Esophagus squamous epithelium (tissue), 5 donors: ENCODE results near the gene GGA1. TPM values are rescaled to one million over a fixed set of nuclear protein-coding genes. Genes with fewer than 3 reads are reported as not detected.

Experiments used
- DNase-seq: peaks from one replicate; lab custom pipeline; 2025; lab: John Stamatoyannopoulos, UW
- H3K27ac ChIP-seq, 4 donors: fragments of 200-600 bp; sonication (generic); one replicate each; pipeline ENCODE4 v1.5.1; 2016 to 2019; ENCODE audit warnings: mild to moderate bottlenecking in 1 of 4
- H3K27me3 ChIP-seq, 4 donors: fragments of 200-600 bp; sonication (generic); 1 replicate in 3 of 4; 2 replicates in 1 of 4; pipeline versions ENCODE4 v1.5.1 to v1.6.0; 2017 to 2021; ENCODE audit warnings: antibody characterized with exemption in 1 of 4
- H3K36me3 ChIP-seq, 3 donors: fragments of 200-600 bp; sonication (generic); one replicate each; pipeline ENCODE4 v1.5.1; 2016 to 2019
- H3K4me1 ChIP-seq, 3 donors: fragments of 200-600 bp; sonication (generic); one replicate each; pipeline ENCODE4 v1.5.1; 2017 to 2019
- H3K4me3 ChIP-seq, 4 donors: fragments of 200-600 bp; sonication (generic); 1 replicate in 3 of 4; 2 replicates in 1 of 4; pipeline ENCODE4 v1.5.1; 2016 to 2019; ENCODE audit warnings: mild to moderate bottlenecking in 2 of 4, moderate library complexity in 1 of 4
- H3K9me3 ChIP-seq, 3 donors: fragments of 200-600 bp; sonication (generic); one replicate each; pipeline ENCODE4 v1.5.1; 2016 to 2019
- POLR2A ChIP-seq, 4 donors: fragments of 450-650 bp; IDR thresholded peaks; one replicate each; pipeline ENCODE4 v1.6.1; 2017; ENCODE audit warnings: antibody characterized with exemption in 4 of 4, mild to moderate bottlenecking in 4 of 4, moderate library complexity in 3 of 4
- WGBS, 2 donors: methylation state at CpG; one replicate each; pipeline ENCODE4 v1.1.5; 2018; 5-methylcytosine and 5-hydroxymethylcytosine counted together
- intact Hi-C: fragments of 100-400 bp; cut with DNase I; formaldehyde crosslinking; loops from one replicate; pipeline ENCODE4 v1.15.0; 2022
- total RNA-seq, 4 donors: library from RNA; depleted of rRNA; stranded (reverse); fragments of >200 nt; gene quantifications; one replicate each; pipeline ENCODE4 v1.1.0, GENCODE V29; 2016
- TF ChIP-seq, protein P1 (sequence below), 6 experiments: fragments of 450-650 bp in 4 of 6; fragments of 200-600 bp in 2 of 6; sonication (generic) in 2 of 6; IDR thresholded peaks; one replicate each; pipeline ENCODE4 v1.5.1; 2016 to 2019; ENCODE audit warnings: antibody characterized with exemption in 6 of 6, mild to moderate bottlenecking in 4 of 6, moderate library complexity in 4 of 6
- donor health status: DM: yes; HTN: yes; CAD: no.

GGA1 gene
- total RNA-seq, 4 donors from 2014 or later: 32.2 to 54.3 (median 39.5) TPM

DNA sequence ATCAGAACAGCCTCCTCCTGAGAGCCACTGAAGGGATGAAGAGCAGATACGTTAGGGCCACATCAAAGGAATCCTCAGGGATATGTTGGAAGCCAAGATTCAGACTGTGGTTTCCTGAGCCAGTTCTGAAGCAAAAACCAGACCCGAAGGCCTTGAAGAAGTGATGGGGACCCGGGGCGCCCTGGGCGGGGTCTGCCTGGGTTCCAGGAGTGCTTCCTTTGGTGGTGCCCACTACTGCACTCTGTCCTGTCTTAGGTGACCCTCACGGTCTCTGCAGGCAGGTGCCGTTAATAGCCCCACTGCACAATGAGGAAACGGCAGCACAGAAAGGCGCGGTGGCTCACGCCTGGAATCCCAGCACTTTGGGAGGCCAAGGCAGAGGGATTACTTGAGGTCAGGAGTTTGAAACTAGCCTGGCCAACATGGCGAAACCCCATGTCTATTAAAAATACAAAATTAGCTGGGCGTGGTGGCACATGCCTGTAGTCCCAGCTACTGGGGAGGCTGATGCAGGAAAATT is 18.0 kb downstream of the GGA1 start:
- TF ChIP-seq, protein P1, sequence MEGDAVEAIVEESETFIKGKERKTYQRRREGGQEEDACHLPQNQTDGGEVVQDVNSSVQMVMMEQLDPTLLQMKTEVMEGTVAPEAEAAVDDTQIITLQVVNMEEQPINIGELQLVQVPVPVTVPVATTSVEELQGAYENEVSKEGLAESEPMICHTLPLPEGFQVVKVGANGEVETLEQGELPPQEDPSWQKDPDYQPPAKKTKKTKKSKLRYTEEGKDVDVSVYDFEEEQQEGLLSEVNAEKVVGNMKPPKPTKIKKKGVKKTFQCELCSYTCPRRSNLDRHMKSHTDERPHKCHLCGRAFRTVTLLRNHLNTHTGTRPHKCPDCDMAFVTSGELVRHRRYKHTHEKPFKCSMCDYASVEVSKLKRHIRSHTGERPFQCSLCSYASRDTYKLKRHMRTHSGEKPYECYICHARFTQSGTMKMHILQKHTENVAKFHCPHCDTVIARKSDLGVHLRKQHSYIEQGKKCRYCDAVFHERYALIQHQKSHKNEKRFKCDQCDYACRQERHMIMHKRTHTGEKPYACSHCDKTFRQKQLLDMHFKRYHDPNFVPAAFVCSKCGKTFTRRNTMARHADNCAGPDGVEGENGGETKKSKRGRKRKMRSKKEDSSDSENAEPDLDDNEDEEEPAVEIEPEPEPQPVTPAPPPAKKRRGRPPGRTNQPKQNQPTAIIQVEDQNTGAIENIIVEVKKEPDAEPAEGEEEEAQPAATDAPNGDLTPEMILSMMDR (IDR thresholded peaks at IDR 0.05): no peak
- no peak for TF ChIP-seq POLR2A (IDR thresholded peaks at IDR 0.05)
- Histone ChIP-seq H3K4me1 (peaks cover 32 to 54% (median 39%) of the 10 kb centered on the region in 3 donors), H3K27ac (peak overlapping the region; percentile 12 to 85 (median 66)), H3K27me3 (no peaks in the 10 kb centered on the region), H3K9me3 (no peaks in the 10 kb centered on the region), H3K4me3 (no peak overlapping the region), H3K36me3 (peaks cover 0 to 87% (median 8%) of the 10 kb centered on the region in 3 donors)
- no peak for DNase-seq
- intact Hi-C loops: no loop called here
- 44 to 57% methylated on average over 12 of the region's 13 CpGs for WGBS, 2 donors

GRCh38 chr22:37627121-37627520 is 18.5 kb downstream of the GGA1 start:
- TF ChIP-seq, protein P1 (IDR thresholded peaks at IDR 0.05): no peak
- TF ChIP-seq POLR2A (IDR thresholded peaks at IDR 0.05): no peak
- intact Hi-C loops: no loop called here
- no peak for DNase-seq
- 41 to 51% methylated on average over 5 to 7 of the region's 7 CpGs for WGBS, 2 donors
- H3K4me3 ChIP-seq: no peak overlapping the region
- peaks cover 0 to 87% (median 9%) of the 10 kb centered on the region in 3 donors for H3K36me3 ChIP-seq
- peak overlapping the region; percentile 33 to 85 (median 66) for H3K27ac ChIP-seq
- H3K27me3 ChIP-seq: no peaks in the 10 kb centered on the region
- peaks cover 32 to 55% (median 39%) of the 10 kb centered on the region in 3 donors for H3K4me1 ChIP-seq
- no peaks in the 10 kb centered on the region for H3K9me3 ChIP-seq

DNA sequence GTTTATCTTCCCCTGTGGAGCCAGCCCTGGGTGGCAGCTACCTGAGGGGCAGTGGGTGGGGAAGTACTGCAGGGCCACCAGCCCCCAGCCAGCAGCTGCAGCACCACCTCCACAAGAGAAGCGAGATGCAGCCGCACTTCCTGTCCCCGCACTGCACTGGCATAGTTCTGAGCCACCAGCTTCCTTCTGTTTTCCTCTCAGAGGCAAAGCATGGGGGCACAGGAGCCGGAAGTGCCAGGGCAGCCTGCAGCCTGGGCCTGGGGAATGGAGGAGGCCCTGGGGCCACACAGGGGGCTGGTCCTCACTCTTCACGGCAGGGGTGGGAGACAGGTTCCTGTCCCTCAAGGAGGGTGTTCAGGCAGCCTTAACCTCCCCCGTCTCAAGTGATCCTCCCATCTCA is 18.9 kb downstream of the GGA1 start:
- TF ChIP-seq, protein P1 (IDR thresholded peaks at IDR 0.05): no peak
- no peak for TF ChIP-seq POLR2A (IDR thresholded peaks at IDR 0.05)
- no peak for DNase-seq
- H3K4me3 ChIP-seq: no peak overlapping the region
- peaks cover 0 to 87% (median 9%) of the 10 kb centered on the region in 3 donors for H3K36me3 ChIP-seq
- peaks cover 32 to 59% (median 39%) of the 10 kb centered on the region in 3 donors for H3K4me1 ChIP-seq
- H3K9me3 ChIP-seq: no peaks in the 10 kb centered on the region
- H3K27ac ChIP-seq: peak overlapping the region; percentile 33 to 85 (median 66)
- intact Hi-C loops: no loop called here
- no peaks in the 10 kb centered on the region for H3K27me3 ChIP-seq
- WGBS, 2 donors: 68% methylated on average over 4 of the region's 6 CpGs; no CpG with 5 or more reads in 1 of the 2 donors

- no peak for DNase-seq
- no peaks in the 10 kb centered on the region for H3K27me3 ChIP-seq
- peaks cover 35 to 60% (median 46%) of the 10 kb centered on the region in 3 donors for H3K4me1 ChIP-seq
- peak overlapping the region in 1 of 4 donors; percentile 5 for H3K27ac ChIP-seq
- intact Hi-C loops: no loop called here
- no peaks in the 10 kb centered on the region for H3K9me3 ChIP-seq
- TF ChIP-seq POLR2A (IDR thresholded peaks at IDR 0.05): no peak
- TF ChIP-seq, protein P1 (IDR thresholded peaks at IDR 0.05): no peak
- no peak overlapping the region for H3K4me3 ChIP-seq
- peaks cover 0 to 86% (median 9%) of the 10 kb centered on the region in 3 donors for H3K36me3 ChIP-seq
- 67 to 86% methylated on average over 2 to 3 of the region's 8 CpGs for WGBS, 2 donors
These were observed 20.2 kb downstream of the GGA1 start for GRCh38 chr22:37628830-37629229.

DNA sequence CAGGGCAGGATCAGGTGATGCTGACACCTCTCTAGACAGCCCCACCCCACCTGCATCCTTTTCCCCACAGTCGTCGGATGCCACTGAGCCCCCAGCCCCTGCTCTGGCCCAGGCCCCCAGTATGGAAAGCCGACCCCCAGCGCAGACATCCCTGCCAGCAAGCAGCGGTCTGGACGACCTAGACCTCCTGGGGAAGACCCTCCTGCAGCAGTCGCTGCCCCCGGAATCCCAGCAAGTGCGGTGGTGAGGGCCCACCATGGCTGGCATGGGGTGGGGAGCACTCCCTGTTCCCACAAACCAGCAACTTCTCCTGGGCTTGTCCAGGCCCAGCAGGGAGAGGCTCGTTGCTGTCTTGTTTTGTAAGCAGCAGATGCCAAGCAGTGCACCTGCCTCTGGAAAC is 21.3 kb downstream of the GGA1 start:
- no CpG with 5 or more reads among the region's 10 CpGs for WGBS, 2 donors
- H3K36me3 ChIP-seq: peaks cover 0 to 81% (median 9%) of the 10 kb centered on the region in 3 donors
- no peak overlapping the region for H3K4me3 ChIP-seq
- no peaks in the 10 kb centered on the region for H3K9me3 ChIP-seq
- DNase-seq: no peak
- H3K27me3 ChIP-seq: no peaks in the 10 kb centered on the region
- intact Hi-C loops: loop anchor here (10.0 kb wide), 1 partner anchor 165 kb away; no protein-coding TSS in a partner anchor
- TF ChIP-seq, protein P1 (IDR thresholded peaks at IDR 0.05): no peak
- TF ChIP-seq POLR2A (IDR thresholded peaks at IDR 0.05): no peak
- no peak overlapping the region for H3K27ac ChIP-seq
- peaks cover 45 to 60% (median 53%) of the 10 kb centered on the region in 3 donors for H3K4me1 ChIP-seq
